ENCODE measurements around the gene FHIP2A.

The FHIP2A gene

GRCh38 chr10:114816308-114816707 is 5.3 kb upstream of the FHIP2A start:
- Histone ChIP-seq H3K27ac (replicated peaks) (no peak overlapping the region), H3K27me3 (ENCODE audit: insufficient read depth, poor library complexity, severe bottlenecking) (peaks cover 4% of the 10 kb centered on the region), H3K4me3 (replicated peaks; ENCODE audit: insufficient read depth, low read length) (no peak overlapping the region)
- TF ChIP-seq SPI1 (IDR thresholded peaks at IDR 0.05; ENCODE audit: borderline replicate concordance, low read depth) (no peak), GABPA (IDR thresholded peaks at IDR 0.05; ENCODE audit: low read depth) (no peak)
- DNase-seq (ENCODE audit: low read depth in 1 of 2, low spot score in 1 of 2), result no peak

GRCh38 chr10:114819322-114819721 is 2.3 kb upstream of the FHIP2A start:
- no peak for TF ChIP-seq POLR2AphosphoS5 (IDR thresholded peaks at IDR 0.05; ENCODE audit: low read depth)
- no peak for TF ChIP-seq GABPA (IDR thresholded peaks at IDR 0.05; ENCODE audit: low read depth)
- no peak for TF ChIP-seq REST (IDR thresholded peaks at IDR 0.05; ENCODE audit: insufficient replicate concordance, low read depth)
- TF ChIP-seq, protein P1, sequence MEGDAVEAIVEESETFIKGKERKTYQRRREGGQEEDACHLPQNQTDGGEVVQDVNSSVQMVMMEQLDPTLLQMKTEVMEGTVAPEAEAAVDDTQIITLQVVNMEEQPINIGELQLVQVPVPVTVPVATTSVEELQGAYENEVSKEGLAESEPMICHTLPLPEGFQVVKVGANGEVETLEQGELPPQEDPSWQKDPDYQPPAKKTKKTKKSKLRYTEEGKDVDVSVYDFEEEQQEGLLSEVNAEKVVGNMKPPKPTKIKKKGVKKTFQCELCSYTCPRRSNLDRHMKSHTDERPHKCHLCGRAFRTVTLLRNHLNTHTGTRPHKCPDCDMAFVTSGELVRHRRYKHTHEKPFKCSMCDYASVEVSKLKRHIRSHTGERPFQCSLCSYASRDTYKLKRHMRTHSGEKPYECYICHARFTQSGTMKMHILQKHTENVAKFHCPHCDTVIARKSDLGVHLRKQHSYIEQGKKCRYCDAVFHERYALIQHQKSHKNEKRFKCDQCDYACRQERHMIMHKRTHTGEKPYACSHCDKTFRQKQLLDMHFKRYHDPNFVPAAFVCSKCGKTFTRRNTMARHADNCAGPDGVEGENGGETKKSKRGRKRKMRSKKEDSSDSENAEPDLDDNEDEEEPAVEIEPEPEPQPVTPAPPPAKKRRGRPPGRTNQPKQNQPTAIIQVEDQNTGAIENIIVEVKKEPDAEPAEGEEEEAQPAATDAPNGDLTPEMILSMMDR (IDR thresholded peaks at IDR 0.05; ENCODE audit: insufficient read depth, low read length), result no peak
- no peak for TF ChIP-seq SPI1 (IDR thresholded peaks at IDR 0.05; ENCODE audit: borderline replicate concordance, low read depth)
- H3K4me3 ChIP-seq (replicated peaks; ENCODE audit: insufficient read depth, low read length), result no peak overlapping the region
- no peak overlapping the region for H3K27ac ChIP-seq (replicated peaks)
- peaks cover 4% of the 10 kb centered on the region for H3K27me3 ChIP-seq (ENCODE audit: insufficient read depth, poor library complexity, severe bottlenecking)
- no peak for DNase-seq (ENCODE audit: low read depth in 1 of 2, low spot score in 1 of 2)

DNA sequence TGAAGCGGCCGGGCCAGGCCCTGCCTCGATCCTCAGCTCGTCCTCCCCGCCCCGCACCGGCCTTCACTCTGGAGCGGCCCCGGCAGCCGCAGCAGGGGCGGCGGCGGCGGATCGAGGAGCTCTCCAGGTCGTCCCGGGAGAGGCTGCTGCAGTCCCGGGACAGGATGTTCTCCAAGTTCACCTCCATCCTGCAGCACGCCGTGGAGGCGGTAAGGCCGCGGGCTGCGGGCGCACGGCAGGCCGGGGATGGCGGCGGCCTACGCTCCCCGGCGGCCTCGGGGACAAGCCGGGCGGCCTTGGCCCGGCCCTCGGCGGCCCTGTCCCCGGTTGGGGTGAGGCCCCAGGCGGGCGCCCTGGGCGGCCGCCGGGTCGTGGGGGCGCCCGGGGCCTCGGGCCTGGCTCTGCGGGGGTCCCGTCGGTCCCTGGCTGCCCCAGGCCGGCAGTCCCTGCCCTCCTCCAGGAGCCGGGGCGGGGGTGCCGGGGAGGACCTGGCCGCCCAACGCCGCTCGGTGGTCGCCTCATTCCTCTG is 399 bp downstream of the FHIP2A start:
- Histone ChIP-seq H3K27me3 (ENCODE audit: insufficient read depth, poor library complexity, severe bottlenecking) (peaks cover 4% of the 10 kb centered on the region), H3K4me3 (replicated peaks; ENCODE audit: insufficient read depth, low read length) (peak overlapping the region; percentile 74), H3K27ac (replicated peaks) (peak overlapping the region; percentile 71)
- no peak for DNase-seq (ENCODE audit: low read depth in 1 of 2, low spot score in 1 of 2)
- TF ChIP-seq POLR2AphosphoS5 (IDR thresholded peaks at IDR 0.05; ENCODE audit: low read depth), result no peak
- TF ChIP-seq SPI1 (IDR thresholded peaks at IDR 0.05; ENCODE audit: borderline replicate concordance, low read depth), result no peak
- TF ChIP-seq, protein P1 (IDR thresholded peaks at IDR 0.05; ENCODE audit: insufficient read depth, low read length), result no peak
- TF ChIP-seq GABPA (IDR thresholded peaks at IDR 0.05; ENCODE audit: low read depth), result no peak
- no peak for TF ChIP-seq REST (IDR thresholded peaks at IDR 0.05; ENCODE audit: insufficient replicate concordance, low read depth)

- no peak for TF ChIP-seq REST (IDR thresholded peaks at IDR 0.05; ENCODE audit: insufficient replicate concordance, low read depth)
- no peak for TF ChIP-seq POLR2AphosphoS5 (IDR thresholded peaks at IDR 0.05; ENCODE audit: low read depth)
- no peak for TF ChIP-seq SPI1 (IDR thresholded peaks at IDR 0.05; ENCODE audit: borderline replicate concordance, low read depth)
- TF ChIP-seq, protein P1 (IDR thresholded peaks at IDR 0.05; ENCODE audit: insufficient read depth, low read length), result no peak
- no peak for TF ChIP-seq GABPA (IDR thresholded peaks at IDR 0.05; ENCODE audit: low read depth)
- Histone ChIP-seq H3K27me3 (ENCODE audit: insufficient read depth, poor library complexity, severe bottlenecking) (peaks cover 4% of the 10 kb centered on the region), H3K4me3 (replicated peaks; ENCODE audit: insufficient read depth, low read length) (peak overlapping the region; percentile 74), H3K27ac (replicated peaks) (peak overlapping the region; percentile 57)
- DNase-seq (ENCODE audit: low read depth in 1 of 2, low spot score in 1 of 2), result peak in 1 of 2 experiments; percentile 26
These were observed 980 bp downstream of the FHIP2A start for GRCh38 chr10:114822444-114823076.
